Measurements from ENCODE around the gene TOR1AIP1. TPM values are rescaled to one million over a fixed set of nuclear protein-coding genes. Genes with fewer than 3 reads are reported as not detected.

Gene TOR1AIP1
- polyA plus RNA-seq, 2 of the 4 experiments (the other 2 are of a cell fraction): 31.3 to 38.4 TPM

DNA sequence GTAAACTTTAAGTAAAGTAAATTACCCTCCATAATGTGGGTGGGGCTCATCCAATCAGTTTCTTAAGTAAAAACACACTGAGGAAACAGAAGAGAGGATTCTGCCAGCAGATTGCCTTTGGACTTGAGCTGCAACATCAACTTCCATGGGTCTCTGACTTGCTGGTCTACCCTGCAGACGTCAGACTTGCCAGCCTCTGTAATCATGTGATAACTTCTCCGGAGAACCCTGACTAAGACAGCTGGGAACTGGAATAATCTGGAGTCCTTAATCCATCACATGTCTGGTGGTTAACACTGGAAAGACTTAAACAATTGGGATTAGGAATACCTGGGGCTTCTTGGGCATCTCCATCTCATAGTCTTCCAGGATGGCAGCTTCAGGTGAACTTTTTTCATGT is 59.4 kb downstream of the TOR1AIP1 start (continued):
- TF ChIP-seq RFX5 (IDR thresholded peaks at IDR 0.05): no peak
- TF ChIP-seq GATA3 (IDR thresholded peaks at IDR 0.05; ENCODE audit: borderline replicate concordance): no peak

GRCh38 chr1:179950651-179951050 is 68.6 kb downstream of the TOR1AIP1 start:
- ATAC-seq: no peak
- POLR2A ChIA-PET: no interaction called here
- H3K4me1 ChIP-seq: peaks cover 5% of the 10 kb centered on the region; the same call in 1 of the 3 replicates
- H3K27ac ChIP-seq: no peak overlapping the region
- no peak overlapping the region for H3K4me3 ChIP-seq
- no peak overlapping the region for H3K4me2 ChIP-seq
- 90% methylated on average over 7 of the region's 7 CpGs for WGBS (ENCODE audit: missing lambda C conversion rate)
- CTCF ChIA-PET: interaction anchor here (1.2 to 1.9 kb wide), 2 partner anchors 12 to 14 kb away, joined by 3 to 4 read pairs; no protein-coding TSS in a partner anchor
- no peak for DNase-seq (ENCODE audit: low read depth in 1 of 2, low spot score in 1 of 2)
- no peak for TF ChIP-seq CHD2 (IDR thresholded peaks at IDR 0.05; ENCODE audit: low read length, partially characterized antibody)
- FAIRE-seq: no peak
- H3K9me3 ChIP-seq: no peaks in the 10 kb centered on the region

GRCh38 chr1:179951383-179952144 is 69.5 kb downstream of the TOR1AIP1 start:
- DNase-seq (ENCODE audit: low read depth in 1 of 2, low spot score in 1 of 2) (no peak), FAIRE-seq (no peak), ATAC-seq (no peak)
- Histone ChIP-seq H3K4me3 (no peak overlapping the region), H3K4me2 (no peak overlapping the region), H3K27ac (no peak overlapping the region), H3K4me1 (peaks cover 10% of the 10 kb centered on the region), H3K9me3 (no peaks in the 10 kb centered on the region)
- TF ChIP-seq HDAC2 (IDR thresholded peaks at IDR 0.05) (no peak), RAD21 (conservative IDR thresholded peaks at IDR 0.05 in 1 of 2, IDR thresholded peaks at IDR 0.05 in 1 of 2) (no peak), ZFP36 (IDR thresholded peaks at IDR 0.05; ENCODE audit: borderline replicate concordance, partially characterized antibody) (no peak), HEYL (CRISPR knock-in tag; IDR thresholded peaks at IDR 0.05) (no peak), EHF (CRISPR knock-in tag; IDR thresholded peaks at IDR 0.05) (no peak), TFCP2L1 (CRISPR knock-in tag; IDR thresholded peaks at IDR 0.05) (no peak), PHF8 (IDR thresholded peaks at IDR 0.05; ENCODE audit: borderline replicate concordance, low read depth) (no peak), EHMT2 (IDR thresholded peaks at IDR 0.05; ENCODE audit: low read depth) (no peak), POLR2A (IDR thresholded peaks at IDR 0.05; ENCODE audit: low read length) (no peak), HES2 (IDR thresholded peaks at IDR 0.05) (no peak), RARB (CRISPR knock-in tag; IDR thresholded peaks at IDR 0.05) (no peak)
- TF ChIP-seq, protein P1, sequence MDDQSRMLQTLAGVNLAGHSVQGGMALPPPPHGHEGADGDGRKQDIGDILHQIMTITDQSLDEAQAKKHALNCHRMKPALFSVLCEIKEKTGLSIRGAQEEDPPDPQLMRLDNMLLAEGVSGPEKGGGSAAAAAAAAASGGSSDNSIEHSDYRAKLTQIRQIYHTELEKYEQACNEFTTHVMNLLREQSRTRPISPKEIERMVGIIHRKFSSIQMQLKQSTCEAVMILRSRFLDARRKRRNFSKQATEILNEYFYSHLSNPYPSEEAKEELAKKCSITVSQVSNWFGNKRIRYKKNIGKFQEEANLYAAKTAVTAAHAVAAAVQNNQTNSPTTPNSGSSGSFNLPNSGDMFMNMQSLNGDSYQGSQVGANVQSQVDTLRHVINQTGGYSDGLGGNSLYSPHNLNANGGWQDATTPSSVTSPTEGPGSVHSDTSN (IDR thresholded peaks at IDR 0.05): no peak
- POLR2A ChIA-PET: interaction anchor here (0.8 kb wide), 1 partner anchor 69 kb away, joined by 3 read pairs; no protein-coding TSS in a partner anchor
- CTCF ChIA-PET: interaction anchor here (0.8 to 1.9 kb wide), 5 partner anchors 13 to 127 kb away, joined by 3 to 4 read pairs (median 3); no protein-coding TSS in a partner anchor
- WGBS (ENCODE audit: missing lambda C conversion rate): 82% methylated on average over 10 of the region's 10 CpGs

GRCh38 chr1:179952186-179952585 is 70.1 kb downstream of the TOR1AIP1 start:
- H3K4me1 ChIP-seq: peaks cover 16% of the 10 kb centered on the region
- ChIA-PET CTCF (interaction anchor here (0.8 to 2.1 kb wide), 5 partner anchors 11 to 126 kb away, joined by 3 to 9 read pairs (median 3); no protein-coding TSS in a partner anchor), POLR2A (interaction anchor here (0.5 to 3.7 kb wide), 2 partner anchors 53 to 70 kb away, joined by 10 to 28 read pairs; partner anchors contain the start of gene TOR1AIP1)
- ATAC-seq: no peak
- TF ChIP-seq CBX8 (IDR thresholded peaks at IDR 0.05) (no peak), GATA3 (IDR thresholded peaks at IDR 0.05; ENCODE audit: borderline replicate concordance) (no peak), EP300 (IDR thresholded peaks at IDR 0.05) (no peak), CEBPB (IDR thresholded peaks at IDR 0.05) (no peak), ZNF302 (CRISPR knock-in tag; IDR thresholded peaks at IDR 0.05) (no peak), HES2 (IDR thresholded peaks at IDR 0.05) (no peak), FOSL2 (IDR thresholded peaks at IDR 0.05) (no peak), FOSL2 (CRISPR knock-in tag; IDR thresholded peaks at IDR 0.05) (no peak), JUNB (IDR thresholded peaks at IDR 0.05) (no peak), ZSCAN20 (CRISPR knock-in tag; IDR thresholded peaks at IDR 0.05) (no peak), REST (IDR thresholded peaks at IDR 0.05) (no peak), HDAC2 (IDR thresholded peaks at IDR 0.05) (no peak)
- H3K27ac ChIP-seq: no peak overlapping the region
- no peak for FAIRE-seq
- H3K9me3 ChIP-seq: no peaks in the 10 kb centered on the region
- no peak for DNase-seq (ENCODE audit: low read depth in 1 of 2, low spot score in 1 of 2)
- no peak overlapping the region for H3K4me3 ChIP-seq
- H3K4me2 ChIP-seq: no peak overlapping the region
- 73% methylated on average over 4 of the region's 4 CpGs for WGBS (ENCODE audit: missing lambda C conversion rate)
